Neuronal stem cell (in vitro differentiated cells): ENCODE measurements around the gene ANKRD39. TPM values are rescaled to one million over a fixed set of nuclear protein-coding genes. Genes with fewer than 3 reads are reported as not detected.

Source experiments
- DNase-seq: peaks from one replicate; pipeline ENCODE4 v3.0.0-alpha.2; 2013; ENCODE audit warnings: low spot score
- H2AFZ ChIP-seq: one replicate; pipeline ENCODE4 v1.6.1; 2013; ENCODE audit warnings: mild to moderate bottlenecking, low read length, inconsistent platforms
- H2AK5ac ChIP-seq: 2 replicates; pipeline ENCODE4 v1.6.1; 2013; ENCODE audit warnings: low read depth, mild to moderate bottlenecking, inconsistent platforms, low read length, moderate library complexity, mixed read lengths
- H2BK120ac ChIP-seq: 2 replicates; pipeline ENCODE4 v1.6.1; 2013; ENCODE audit warnings: low read depth, mild to moderate bottlenecking, inconsistent platforms, low read length, moderate library complexity, mixed read lengths
- H2BK12ac ChIP-seq: one replicate; pipeline ENCODE4 v1.6.1; 2013; ENCODE audit warnings: low read length, inconsistent platforms
- H2BK15ac ChIP-seq: 2 replicates; pipeline ENCODE4 v1.6.1; 2013; ENCODE audit warnings: mild to moderate bottlenecking, low read length, inconsistent platforms, mixed read lengths
- H2BK5ac ChIP-seq: one replicate; pipeline ENCODE4 v1.6.1; 2013; ENCODE audit warnings: inconsistent platforms, mild to moderate bottlenecking, low read length, moderate library complexity
- H3K14ac ChIP-seq: one replicate; pipeline ENCODE4 v1.6.1; 2013; ENCODE audit warnings: low read length, inconsistent platforms
- H3K18ac ChIP-seq: 2 replicates; pipeline ENCODE4 v1.6.1; 2013; ENCODE audit warnings: low read length, inconsistent platforms
- H3K23ac ChIP-seq: 2 replicates; pipeline ENCODE4 v1.6.1; 2013; ENCODE audit warnings: low read depth, mild to moderate bottlenecking, mixed read lengths, low read length, inconsistent platforms; ENCODE audit not compliant: poor library complexity
- H3K27ac ChIP-seq: replicated peaks from 3 replicates; pipeline ENCODE4 v1.5.1; 2013; ENCODE audit warnings: low read length, inconsistent platforms
- H3K27me3 ChIP-seq, 3 experiments: 2 replicates each; pipeline ENCODE4 v1.6.1; 2013; ENCODE audit warnings: low read length in 3 of 3, mild to moderate bottlenecking in 2 of 3, inconsistent platforms in 1 of 3, low read depth in 1 of 3, mixed read lengths in 1 of 3, moderate library complexity in 1 of 3; ENCODE audit not compliant: control insufficient read depth in 3 of 3, insufficient read depth in 3 of 3
- H3K36me3 ChIP-seq, 2 donors: replicated peaks in 1 of 2; 2 replicates each; pipeline ENCODE4 v1.6.1; 2013; ENCODE audit warnings: low read length in 2 of 2; ENCODE audit not compliant: control insufficient read depth in 2 of 2, insufficient read depth in 2 of 2
- H3K4ac ChIP-seq: 2 replicates; pipeline ENCODE4 v1.6.1; 2013; ENCODE audit warnings: inconsistent platforms, mild to moderate bottlenecking, low read length, moderate library complexity
- H3K4me1 ChIP-seq, 2 donors: 1 replicate in 1 of 2; 2 replicates in 1 of 2; pipeline ENCODE4 v1.6.1; 2013; ENCODE audit warnings: low read length in 2 of 2, low read depth in 1 of 2; ENCODE audit not compliant: control insufficient read depth in 2 of 2, insufficient read depth in 1 of 2
- H3K4me2 ChIP-seq: one replicate; pipeline ENCODE4 v1.6.1; 2013; ENCODE audit warnings: mild to moderate bottlenecking, low read length, inconsistent platforms; ENCODE audit not compliant: insufficient read depth, poor library complexity, severe bottlenecking
- H3K4me3 ChIP-seq, 2 donors: 2 replicates each; pipeline ENCODE4 v1.5.1; 2013; ENCODE audit warnings: low read length in 2 of 2, mild to moderate bottlenecking in 2 of 2, inconsistent platforms in 1 of 2, moderate library complexity in 1 of 2
- H3K79me1 ChIP-seq: one replicate; pipeline ENCODE4 v1.6.1; 2013; ENCODE audit warnings: low read depth, mild to moderate bottlenecking, inconsistent platforms, low read length, moderate library complexity
- H3K9ac ChIP-seq: one replicate; pipeline ENCODE4 v1.6.1; 2013; ENCODE audit warnings: mild to moderate bottlenecking, low read depth, low read length, inconsistent platforms; ENCODE audit not compliant: poor library complexity
- H3K9me3 ChIP-seq, 2 donors: replicated peaks in 1 of 2; 2 replicates each; pipeline versions ENCODE3 to v1.6.1; 2013; ENCODE audit warnings: low read length in 2 of 2, mild to moderate bottlenecking in 2 of 2, inconsistent platforms in 1 of 2, low read depth in 1 of 2, mixed read lengths in 1 of 2, moderate library complexity in 1 of 2; ENCODE audit not compliant: control insufficient read depth in 2 of 2, insufficient read depth in 1 of 2
- H4K8ac ChIP-seq: one replicate; pipeline ENCODE4 v1.6.1; 2013; ENCODE audit warnings: low read depth, mild to moderate bottlenecking, inconsistent platforms, low read length, moderate library complexity
- H4K91ac ChIP-seq: one replicate; pipeline ENCODE4 v1.6.1; 2013; ENCODE audit warnings: low read length, low read depth, mild to moderate bottlenecking, inconsistent platforms; ENCODE audit not compliant: poor library complexity
- WGBS, 2 donors: extraction: QIAGEN DNeasy Blood & Tissue Kit; methylation state at CpG; one replicate each; pipeline ENCODE4 v1.1.7; 2013; ENCODE audit warnings: missing lambda C conversion rate in 2 of 2, mixed read lengths in 1 of 2; ENCODE audit not compliant: insufficient read length in 2 of 2, insufficient replicate concordance in 1 of 2; ENCODE audit errors: extremely low coverage in 2 of 2; 5-methylcytosine and 5-hydroxymethylcytosine counted together
- polyA plus RNA-seq, 2 experiments: library from polyadenylated mRNA; stranded (reverse); fragments of 200-250 nt; gene quantifications; one replicate each; pipeline ENCODE4 v1.2.3, GENCODE V29; 2013

ANKRD39 gene
- polyA plus RNA-seq (2013, experiment 1 of 2), result 10.5 TPM
- polyA plus RNA-seq (2013, experiment 2 of 2), result 9.7 TPM

DNA sequence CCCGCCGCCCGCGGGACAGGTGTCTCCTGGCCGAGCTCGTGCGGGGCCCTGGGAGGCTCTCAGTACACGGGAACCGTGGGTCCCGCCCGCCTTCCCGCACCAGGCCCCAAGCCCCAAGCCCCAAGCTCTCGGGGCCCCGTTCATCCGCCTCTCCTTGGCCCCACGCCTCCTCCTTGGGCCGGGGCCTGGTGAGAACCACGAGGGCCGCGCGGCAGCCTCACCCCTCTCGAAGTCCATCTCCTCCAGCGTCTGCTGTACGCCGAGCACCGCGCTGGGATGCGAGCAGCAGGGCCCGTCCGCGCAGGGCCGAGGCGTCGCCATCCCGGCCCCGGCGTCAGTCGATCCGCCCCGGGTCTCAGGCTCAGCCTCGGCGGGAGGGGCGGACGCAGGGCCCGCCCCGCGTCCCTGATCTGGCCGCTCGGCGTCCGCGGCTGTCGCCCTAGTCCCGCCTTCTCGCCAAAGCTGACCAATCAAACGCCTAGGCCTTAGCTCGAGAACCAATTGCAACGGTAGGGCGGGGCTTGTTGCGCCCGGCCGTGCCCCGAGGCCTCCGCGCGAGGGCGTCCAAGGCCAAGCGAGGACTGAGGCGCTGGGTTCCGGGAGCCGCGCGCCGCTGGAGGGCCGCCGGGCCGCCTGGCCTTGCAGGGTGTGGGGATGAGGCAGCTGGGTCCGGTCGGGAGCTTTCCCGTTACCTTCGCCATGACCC lies at the start of gene ANKRD39:
ANKRD39 (minus strand) TSS at position 350 of the 706 bp plus-strand sequence; CDS start at position 321, 29 bp downstream.
- no peak within 1 kb of the TSS for H3K27ac ChIP-seq
- peak within 1 kb of the TSS; percentile 89 for H2AK5ac ChIP-seq
- peak within 1 kb of the TSS; percentile 90 for H3K23ac ChIP-seq
- peaks cover 2% of the 10 kb centered on the region for H3K79me1 ChIP-seq
- H4K8ac ChIP-seq, result no peak within 1 kb of the TSS
- H2BK120ac ChIP-seq, result no peak within 1 kb of the TSS
- no CpG with 5 or more reads among the region's 81 CpGs for WGBS, 2 donors
- H3K9ac ChIP-seq, result peak within 1 kb of the TSS; percentile 93
- H3K14ac ChIP-seq, result no peak within 1 kb of the TSS
- peak within 1 kb of the TSS; percentile 15 for H3K4ac ChIP-seq
- no peaks in the 10 kb centered on the region for H3K27me3 ChIP-seq
- H3K4me1 ChIP-seq, result peaks cover 11% of the 10 kb centered on the region in 2 donors
- H2BK5ac ChIP-seq, result peak within 1 kb of the TSS; percentile 28
- peak within 1 kb of the TSS; percentile 91 for H3K4me2 ChIP-seq
- peak within 1 kb of the TSS; percentile 63 to 97 for H3K4me3 ChIP-seq
- H4K91ac ChIP-seq, result no peak within 1 kb of the TSS
- H2AFZ ChIP-seq, result peak within 1 kb of the TSS; percentile 95
- H3K36me3 ChIP-seq, result peaks cover 24 to 41% of the 10 kb centered on the region in 2 donors
- H3K9me3 ChIP-seq, result no peaks in the 10 kb centered on the region
- DNase-seq, result peak; percentile 99
- no peak within 1 kb of the TSS for H2BK12ac ChIP-seq
- peak within 1 kb of the TSS; percentile 99 for H3K18ac ChIP-seq
- peak within 1 kb of the TSS; percentile 69 for H2BK15ac ChIP-seq

- H3K23ac ChIP-seq, result no peak overlapping the region
Observed at GRCh38 chr2:96906729-96907114, 48.9 kb upstream of the ANKRD39 start.

DNA sequence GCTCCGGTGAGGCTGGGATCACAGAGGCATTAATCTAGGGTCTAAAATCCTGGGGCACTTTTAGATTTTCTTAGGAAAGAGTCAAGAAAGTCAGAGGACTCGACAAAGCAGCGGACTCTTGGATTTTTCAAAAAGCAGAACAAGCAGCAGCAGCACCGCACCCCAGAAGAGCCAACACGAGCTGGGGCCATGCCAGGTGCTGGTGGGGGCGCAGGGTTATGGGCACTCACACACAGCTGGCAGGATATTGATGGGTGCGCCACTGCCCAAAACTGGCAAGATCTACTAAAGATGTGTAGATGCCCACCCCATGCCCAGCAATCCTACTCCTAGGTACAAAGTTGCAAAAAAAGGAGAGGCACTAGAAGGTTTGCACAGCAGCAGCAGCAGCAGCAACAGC lies 46.0 kb upstream of the ANKRD39 start:
- no peak overlapping the region for H3K4me2 ChIP-seq
- no CpG with 5 or more reads among the region's 7 CpGs for WGBS, 2 donors
- no peaks in the 10 kb centered on the region for H3K9me3 ChIP-seq
- H2AK5ac ChIP-seq, result peak overlapping the region; percentile 32
- no peak overlapping the region for H2BK5ac ChIP-seq
- H3K4me1 ChIP-seq, result peaks cover 14 to 17% of the 10 kb centered on the region in 2 donors
- no peak overlapping the region for H3K4me3 ChIP-seq
- no peaks in the 10 kb centered on the region for H3K36me3 ChIP-seq
- H4K91ac ChIP-seq, result no peak overlapping the region
- no peak overlapping the region for H2BK12ac ChIP-seq
- H3K18ac ChIP-seq, result no peak overlapping the region
- H3K9ac ChIP-seq, result no peak overlapping the region
- no peak overlapping the region for H4K8ac ChIP-seq
- H2AFZ ChIP-seq, result peak overlapping the region; percentile 77
- peaks cover 0 to 2% (median 0%) of the 10 kb centered on the region in 3 experiments for H3K27me3 ChIP-seq
- no peak overlapping the region for H3K27ac ChIP-seq
- H3K23ac ChIP-seq, result no peak overlapping the region
- H3K4ac ChIP-seq, result no peak overlapping the region
- H2BK120ac ChIP-seq, result no peak overlapping the region
- no peak overlapping the region for H2BK15ac ChIP-seq
- DNase-seq, result no peak
- H3K14ac ChIP-seq, result no peak overlapping the region
- H3K79me1 ChIP-seq, result no peaks in the 10 kb centered on the region

More at GRCh38 chr2:96906729-96907114, 48.9 kb upstream of the ANKRD39 start:
- Histone ChIP-seq H3K18ac (peak overlapping the region; percentile 82), H3K9me3 (no peaks in the 10 kb centered on the region), H2BK12ac (peak overlapping the region; percentile 25), H3K27me3 (no peaks in the 10 kb centered on the region), H2AFZ (peak overlapping the region; percentile 92), H3K4me2 (peak overlapping the region; percentile 30), H3K14ac (no peak overlapping the region), H4K8ac (no peak overlapping the region), H3K27ac (peak overlapping the region; percentile 87), H3K9ac (no peak overlapping the region), H3K79me1 (no peaks in the 10 kb centered on the region), H2AK5ac (peak overlapping the region; percentile 36), H3K4ac (no peak overlapping the region), H2BK5ac (peak overlapping the region; percentile 77), H3K36me3 (no peaks in the 10 kb centered on the region), H3K4me3 (peak overlapping the region in 1 of 2 donors; percentile 39), H2BK120ac (peak overlapping the region; percentile 76), H4K91ac (no peak overlapping the region), H3K4me1 (peaks cover 15 to 17% of the 10 kb centered on the region in 2 donors), H2BK15ac (peak overlapping the region; percentile 40)
- DNase-seq, result peak; percentile 49
- WGBS, 2 donors, result no CpG with 5 or more reads among the region's 13 CpGs

DNA sequence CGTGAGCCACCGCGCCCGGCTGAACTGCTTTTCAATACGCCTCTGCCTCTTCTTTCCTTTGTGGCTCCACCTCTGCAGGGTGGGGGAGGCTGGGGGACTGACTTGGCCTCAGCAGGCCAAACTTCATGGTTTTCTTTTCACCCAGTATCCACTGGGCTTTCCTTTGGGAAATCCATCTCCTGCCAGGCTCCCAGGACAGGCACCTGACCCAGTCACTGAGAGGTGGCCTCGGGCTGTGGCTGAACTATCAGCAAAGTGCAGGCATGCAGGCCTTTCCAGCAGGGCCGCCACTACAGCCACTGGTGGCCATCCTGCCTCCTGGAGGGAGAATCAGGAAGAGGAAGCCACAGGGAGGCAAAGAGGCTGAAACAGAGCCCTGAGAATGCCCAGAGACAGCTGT lies 45.5 kb upstream of the ANKRD39 start:
- H3K4me3 ChIP-seq, result no peak overlapping the region
- no peak overlapping the region for H3K4ac ChIP-seq
- H3K9me3 ChIP-seq, result no peaks in the 10 kb centered on the region
- no peak overlapping the region for H3K23ac ChIP-seq
- DNase-seq, result no peak
- peaks cover 0 to 4% (median 0%) of the 10 kb centered on the region in 3 experiments for H3K27me3 ChIP-seq
- no peak overlapping the region for H2BK5ac ChIP-seq
- no peak overlapping the region for H2BK120ac ChIP-seq
- WGBS, 2 donors, result no CpG with 5 or more reads among the region's 7 CpGs
- no peak overlapping the region for H3K27ac ChIP-seq
- H3K4me1 ChIP-seq, result peaks cover 14 to 17% of the 10 kb centered on the region in 2 donors
- H2BK15ac ChIP-seq, result no peak overlapping the region
- no peak overlapping the region for H4K8ac ChIP-seq
- peak overlapping the region; percentile 32 for H2AK5ac ChIP-seq
- H3K4me2 ChIP-seq, result no peak overlapping the region
- H2BK12ac ChIP-seq, result no peak overlapping the region
- H3K9ac ChIP-seq, result no peak overlapping the region
- peak overlapping the region; percentile 61 for H4K91ac ChIP-seq
- H3K79me1 ChIP-seq, result no peaks in the 10 kb centered on the region
- H3K36me3 ChIP-seq, result no peaks in the 10 kb centered on the region
- no peak overlapping the region for H3K18ac ChIP-seq
- peak overlapping the region; percentile 77 for H2AFZ ChIP-seq
- H3K14ac ChIP-seq, result no peak overlapping the region
